ENCODE data around the gene HEPACAM. TPM values are rescaled to one million over a fixed set of nuclear protein-coding genes. Genes with fewer than 3 reads are reported as not detected.
"Not testable (repeated sequence)": the region's sequence is repeated elsewhere in the genome, so short reads cannot be mapped to it uniquely, and the experiment has no call there.

Gene HEPACAM, protein sequence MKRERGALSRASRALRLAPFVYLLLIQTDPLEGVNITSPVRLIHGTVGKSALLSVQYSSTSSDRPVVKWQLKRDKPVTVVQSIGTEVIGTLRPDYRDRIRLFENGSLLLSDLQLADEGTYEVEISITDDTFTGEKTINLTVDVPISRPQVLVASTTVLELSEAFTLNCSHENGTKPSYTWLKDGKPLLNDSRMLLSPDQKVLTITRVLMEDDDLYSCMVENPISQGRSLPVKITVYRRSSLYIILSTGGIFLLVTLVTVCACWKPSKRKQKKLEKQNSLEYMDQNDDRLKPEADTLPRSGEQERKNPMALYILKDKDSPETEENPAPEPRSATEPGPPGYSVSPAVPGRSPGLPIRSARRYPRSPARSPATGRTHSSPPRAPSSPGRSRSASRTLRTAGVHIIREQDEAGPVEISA
- polyA plus RNA-seq (2012; ENCODE audit: low read depth, missing spikeins) = not detected

DNA sequence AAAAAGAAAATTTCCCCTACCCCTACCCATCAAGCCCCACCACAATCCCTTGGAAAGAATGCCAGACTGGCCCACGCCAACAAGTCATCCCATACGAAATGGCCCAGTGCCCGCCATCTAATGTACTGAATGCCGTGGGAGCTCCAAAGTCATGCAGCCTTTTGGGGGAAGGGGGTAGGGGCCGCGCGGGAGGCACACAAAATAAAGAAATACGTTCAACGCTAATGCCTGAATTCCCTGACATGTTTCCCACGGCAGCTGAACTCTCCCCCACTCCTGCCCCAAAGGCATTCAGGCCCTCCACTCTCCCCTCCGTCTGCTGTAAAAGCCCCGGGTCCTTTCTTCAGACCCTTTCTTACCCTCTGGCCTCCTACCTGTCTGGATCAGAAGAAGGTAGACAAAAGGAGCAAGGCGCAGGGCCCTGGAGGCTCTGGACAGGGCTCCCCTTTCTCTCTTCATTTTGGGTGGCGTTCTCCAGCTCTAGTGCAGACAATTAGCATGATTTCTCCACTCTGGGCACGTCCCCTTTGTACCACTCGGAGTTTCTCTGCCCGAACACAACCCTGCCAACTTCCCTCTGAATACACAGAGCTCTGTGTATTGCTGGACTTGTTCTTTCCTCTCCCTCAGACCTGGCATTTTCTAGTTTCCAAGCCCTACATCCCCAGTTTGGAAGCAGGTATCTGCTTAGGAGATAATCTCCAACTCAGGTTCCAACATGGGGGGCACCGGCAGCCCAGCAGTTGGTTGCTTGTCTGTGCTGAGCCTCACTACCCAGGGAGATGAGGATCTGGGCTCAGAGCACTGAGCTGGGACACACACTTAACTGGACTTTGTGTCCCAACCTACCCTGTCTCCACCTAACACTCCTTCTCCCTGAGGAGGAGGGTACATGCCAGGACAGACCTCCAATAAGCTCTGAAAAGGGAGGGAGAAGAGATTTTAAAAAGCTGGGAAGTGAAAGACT is at the start of gene HEPACAM:
Gene HEPACAM (minus strand): TSS at position 500 of the 967 bp plus-strand sequence. CDS start 41 bp downstream, at position 459.
- FAIRE-seq (no peak), DNase-seq (ENCODE audit: insufficient read length, low spot score) (no peak)
- TF ChIP-seq POU2F2 (IDR thresholded peaks at IDR 0.05; ENCODE audit: low read depth, low read length) (no peak), SPI1 (IDR thresholded peaks at IDR 0.05; ENCODE audit: low read depth, low read length) (no peak), POLR2A (IDR thresholded peaks at IDR 0.05; ENCODE audit: low read depth, low read length) (no peak), TAF1 (IDR thresholded peaks at IDR 0.05; ENCODE audit: low read depth, low read length) (no peak), POLR2AphosphoS5 (IDR thresholded peaks at IDR 0.05; ENCODE audit: low read depth, low read length) (no peak), PAX5 (IDR thresholded peaks at IDR 0.05; ENCODE audit: insufficient read depth, low read length, severe bottlenecking) (no peak)

DNA sequence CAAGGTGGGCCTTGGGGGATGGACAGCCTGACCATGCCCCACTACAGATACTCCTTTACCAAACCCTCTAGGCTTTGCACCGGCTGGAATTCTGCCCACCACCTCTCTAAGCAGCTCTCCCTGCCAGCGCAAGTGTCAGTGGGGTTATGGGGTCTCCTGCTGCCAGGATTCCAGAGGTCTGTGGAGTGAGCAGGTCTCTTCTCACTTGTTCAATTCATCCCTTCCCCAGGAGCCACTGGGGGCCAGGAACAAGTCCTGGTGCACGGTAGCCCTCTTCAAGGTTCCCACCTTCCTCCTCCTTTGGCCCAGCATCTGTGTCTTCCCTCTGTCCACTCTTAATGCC is 48.6 kb upstream of the HEPACAM start:
- DNase-seq (ENCODE audit: insufficient read length, low spot score) (no peak), FAIRE-seq (no peak)

DNA sequence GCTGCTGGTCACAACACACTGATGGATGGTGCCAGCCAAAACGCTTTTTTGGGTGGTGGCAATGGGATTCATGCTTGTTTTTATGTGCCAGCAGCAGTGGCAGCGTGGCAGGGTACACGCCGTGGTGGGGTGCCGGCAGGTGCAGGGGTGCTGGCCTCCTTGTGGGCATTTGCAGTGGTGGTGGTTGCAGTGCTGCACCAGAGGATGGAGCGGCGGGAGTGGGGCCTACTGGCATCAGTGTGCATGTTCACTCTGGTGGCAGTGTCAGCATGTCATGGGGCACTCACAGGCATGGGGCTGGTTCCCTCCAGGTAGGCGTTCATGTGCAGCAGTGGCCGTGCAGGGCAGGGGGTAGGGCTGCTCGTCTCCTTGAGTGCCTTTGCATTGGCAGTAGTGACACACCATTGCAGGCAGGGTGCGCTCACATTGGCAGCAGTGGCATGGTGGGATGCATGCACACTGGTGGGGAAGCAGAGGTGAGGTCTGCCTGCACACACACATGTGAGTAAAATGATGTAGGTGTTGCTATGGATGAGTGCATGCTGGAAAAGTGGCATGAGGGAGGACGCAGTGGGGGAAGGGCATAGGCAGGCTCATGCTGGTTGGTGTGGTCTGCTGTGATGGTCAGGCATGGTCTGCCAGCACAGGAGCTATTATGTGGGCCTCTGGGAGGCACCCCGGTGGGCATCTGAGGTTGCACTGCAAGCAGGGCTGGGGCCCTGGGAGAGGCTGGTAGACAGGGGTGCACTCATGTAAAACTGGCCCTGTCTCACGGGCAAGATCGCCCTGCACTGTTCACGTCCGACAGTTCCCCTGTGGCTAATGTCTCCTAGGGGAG is 48.0 kb upstream of the HEPACAM start:
- no peak for DNase-seq (ENCODE audit: insufficient read length, low spot score)
- TF ChIP-seq SPI1 (IDR thresholded peaks at IDR 0.05; ENCODE audit: low read depth, low read length) = no peak
- no peak for TF ChIP-seq TAF1 (IDR thresholded peaks at IDR 0.05; ENCODE audit: low read depth, low read length)
- no peak for TF ChIP-seq PAX5 (IDR thresholded peaks at IDR 0.05; ENCODE audit: insufficient read depth, low read length, severe bottlenecking)
- no peak for TF ChIP-seq POLR2A (IDR thresholded peaks at IDR 0.05; ENCODE audit: low read depth, low read length)
- no peak for TF ChIP-seq POU2F2 (IDR thresholded peaks at IDR 0.05; ENCODE audit: low read depth, low read length)
- TF ChIP-seq POLR2AphosphoS5 (IDR thresholded peaks at IDR 0.05; ENCODE audit: low read depth, low read length) = no peak
- no peak for FAIRE-seq

More for the DNA sequence above, 48.6 kb upstream of the HEPACAM start:
- no peak for TF ChIP-seq POU2F2 (IDR thresholded peaks at IDR 0.05; ENCODE audit: low read depth, low read length)
- no peak for TF ChIP-seq SPI1 (IDR thresholded peaks at IDR 0.05; ENCODE audit: low read depth, low read length)
- TF ChIP-seq TAF1 (IDR thresholded peaks at IDR 0.05; ENCODE audit: low read depth, low read length) = no peak
- no peak for TF ChIP-seq PAX5 (IDR thresholded peaks at IDR 0.05; ENCODE audit: insufficient read depth, low read length, severe bottlenecking)
- TF ChIP-seq POLR2AphosphoS5 (IDR thresholded peaks at IDR 0.05; ENCODE audit: low read depth, low read length) = no peak
- TF ChIP-seq POLR2A (IDR thresholded peaks at IDR 0.05; ENCODE audit: low read depth, low read length) = no peak

DNA sequence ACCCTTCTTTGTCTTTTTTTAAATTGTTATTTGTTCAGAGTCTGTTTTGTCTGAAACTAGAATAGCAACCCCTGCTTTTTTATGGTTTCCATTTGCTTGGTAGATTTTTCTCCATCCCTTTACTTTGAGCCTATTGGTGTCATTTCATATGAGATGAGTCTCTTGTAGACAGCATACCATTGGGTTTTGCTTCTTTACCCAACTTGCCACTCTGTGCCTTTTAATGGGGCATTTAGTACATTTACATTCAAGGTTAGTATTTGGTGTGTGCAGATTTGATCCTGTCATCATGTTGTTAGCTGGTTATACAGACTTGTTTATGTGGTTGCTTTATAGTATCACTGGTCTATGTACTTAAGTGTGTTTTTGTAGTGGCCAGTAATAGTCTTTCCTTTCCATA is 46.2 kb upstream of the HEPACAM start:
- DNase-seq (ENCODE audit: insufficient read length, low spot score) (no peak), FAIRE-seq (no peak)
- TF ChIP-seq TAF1 (IDR thresholded peaks at IDR 0.05; ENCODE audit: low read depth, low read length) = no peak

DNA sequence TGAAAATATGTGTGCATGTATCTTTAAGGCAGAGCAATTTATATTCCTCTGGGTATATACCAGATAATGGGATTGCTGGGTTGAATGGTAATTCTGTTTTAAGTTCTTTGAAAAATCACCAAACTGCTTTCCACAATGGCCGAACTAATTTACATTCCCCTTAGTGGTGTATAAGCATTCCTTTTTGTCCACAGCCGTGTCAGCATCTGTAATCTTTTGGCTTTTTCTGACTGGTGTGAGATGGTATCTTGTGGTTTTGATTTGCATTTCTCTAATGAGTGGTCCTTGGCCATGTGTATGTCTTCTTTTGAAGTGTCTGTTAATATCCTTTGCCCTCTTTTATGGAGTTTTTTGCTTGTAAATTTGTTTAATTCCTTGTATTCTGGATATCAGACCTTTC is 42.5 kb upstream of the HEPACAM start:
- no peak for DNase-seq (ENCODE audit: insufficient read length, low spot score)
- no peak for FAIRE-seq
- TF ChIP-seq POU2F2 (IDR thresholded peaks at IDR 0.05; ENCODE audit: low read depth, low read length) (no peak), POLR2A (IDR thresholded peaks at IDR 0.05; ENCODE audit: low read depth, low read length) (no peak), POLR2AphosphoS5 (IDR thresholded peaks at IDR 0.05; ENCODE audit: low read depth, low read length) (no peak), TAF1 (IDR thresholded peaks at IDR 0.05; ENCODE audit: low read depth, low read length) (no peak), SPI1 (IDR thresholded peaks at IDR 0.05; ENCODE audit: low read depth, low read length) (no peak), PAX5 (IDR thresholded peaks at IDR 0.05; ENCODE audit: insufficient read depth, low read length, severe bottlenecking) (no peak)

DNA sequence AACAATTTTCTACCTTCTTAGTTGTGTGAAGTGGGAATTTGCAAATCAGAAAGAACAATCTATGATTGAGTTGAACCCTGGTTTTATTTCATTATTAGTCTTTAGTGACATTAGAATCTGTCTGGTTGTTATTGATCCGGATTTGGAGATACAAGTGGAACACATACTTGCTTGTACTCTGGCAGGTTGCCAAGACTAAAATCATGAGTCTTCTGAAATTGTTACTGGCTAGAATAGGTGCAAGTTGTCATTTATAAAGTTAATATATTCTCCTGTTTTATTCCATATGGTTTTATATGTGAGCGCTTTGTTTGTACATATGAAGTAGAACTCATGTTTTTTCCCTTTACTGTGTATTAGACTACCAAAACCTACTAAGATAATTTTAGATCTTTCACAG is 41.2 kb upstream of the HEPACAM start:
- FAIRE-seq = no peak
- no peak for DNase-seq (ENCODE audit: insufficient read length, low spot score)
- TF ChIP-seq TAF1 (IDR thresholded peaks at IDR 0.05; ENCODE audit: low read depth, low read length) (no peak), POLR2A (IDR thresholded peaks at IDR 0.05; ENCODE audit: low read depth, low read length) (no peak), PAX5 (IDR thresholded peaks at IDR 0.05; ENCODE audit: insufficient read depth, low read length, severe bottlenecking) (no peak), POU2F2 (IDR thresholded peaks at IDR 0.05; ENCODE audit: low read depth, low read length) (no peak), POLR2AphosphoS5 (IDR thresholded peaks at IDR 0.05; ENCODE audit: low read depth, low read length) (no peak)

DNA sequence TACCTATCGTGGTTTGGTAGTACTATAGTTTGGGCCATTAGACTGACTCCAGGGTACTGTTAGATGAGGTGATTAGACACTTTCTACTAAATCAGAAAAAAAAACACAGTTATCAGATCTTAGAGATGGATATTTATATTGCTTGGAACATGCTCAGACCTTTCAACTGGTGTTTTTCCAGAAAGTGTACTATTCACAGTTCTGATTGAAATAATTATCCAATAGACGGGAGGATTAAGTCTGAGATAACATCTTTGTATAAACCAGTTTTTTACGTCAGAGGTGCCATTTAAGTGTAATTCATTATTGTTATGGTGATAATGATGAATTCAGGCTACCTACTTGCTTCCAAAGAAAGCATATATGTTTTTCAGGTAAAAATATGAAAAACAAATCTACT is 40.7 kb upstream of the HEPACAM start:
- DNase-seq (ENCODE audit: insufficient read length, low spot score) (no peak), FAIRE-seq (no peak)
- no peak for TF ChIP-seq SPI1 (IDR thresholded peaks at IDR 0.05; ENCODE audit: low read depth, low read length)
- no peak for TF ChIP-seq POLR2AphosphoS5 (IDR thresholded peaks at IDR 0.05; ENCODE audit: low read depth, low read length)
- TF ChIP-seq TAF1 (IDR thresholded peaks at IDR 0.05; ENCODE audit: low read depth, low read length) = no peak
- no peak for TF ChIP-seq PAX5 (IDR thresholded peaks at IDR 0.05; ENCODE audit: insufficient read depth, low read length, severe bottlenecking)
- TF ChIP-seq POLR2A (IDR thresholded peaks at IDR 0.05; ENCODE audit: low read depth, low read length) = no peak
- no peak for TF ChIP-seq POU2F2 (IDR thresholded peaks at IDR 0.05; ENCODE audit: low read depth, low read length)

DNA sequence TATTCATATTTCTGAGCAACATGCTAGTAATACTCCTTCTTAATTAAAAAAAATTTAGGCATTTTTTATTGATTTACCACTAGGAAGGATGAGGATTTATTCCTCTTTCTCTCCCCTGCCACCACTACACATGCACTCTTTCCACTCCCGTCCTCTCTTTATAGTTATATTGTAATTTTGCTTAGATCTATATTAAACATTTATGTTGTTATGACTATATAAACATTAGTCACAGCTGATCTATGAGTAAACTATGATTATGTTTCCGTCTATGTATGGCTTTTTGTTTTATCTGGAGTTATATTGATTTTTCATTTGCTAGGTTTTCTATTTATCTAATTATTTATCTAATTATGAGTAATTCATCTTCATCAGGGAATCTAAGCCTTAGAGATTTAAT is 36.0 kb upstream of the HEPACAM start:
- TF ChIP-seq POU2F2 (IDR thresholded peaks at IDR 0.05; ENCODE audit: low read depth, low read length) (no peak), SPI1 (IDR thresholded peaks at IDR 0.05; ENCODE audit: low read depth, low read length) (no peak), TAF1 (IDR thresholded peaks at IDR 0.05; ENCODE audit: low read depth, low read length) (no peak)
- FAIRE-seq (no peak), DNase-seq (ENCODE audit: insufficient read length, low spot score) (no peak)

DNA sequence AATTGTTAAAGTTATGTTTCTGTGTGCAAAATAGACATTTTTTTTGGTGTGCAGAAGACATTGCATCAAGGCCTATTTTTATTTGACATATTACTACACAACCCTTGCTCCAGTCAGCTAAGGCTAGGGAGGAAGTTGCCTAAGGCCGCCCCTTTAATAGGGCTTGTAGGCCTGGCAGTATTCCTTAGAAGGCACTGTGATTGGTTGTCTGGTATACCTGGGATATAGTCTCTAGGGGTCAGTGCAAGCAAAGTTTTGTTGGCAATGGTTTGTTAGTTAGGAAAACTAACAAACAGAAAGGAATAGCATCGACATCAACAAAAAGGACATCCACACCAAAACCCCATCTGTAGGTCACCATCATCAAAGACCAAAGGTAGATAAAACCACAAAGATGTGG is 35.1 kb upstream of the HEPACAM start:
- FAIRE-seq (no peak), DNase-seq (ENCODE audit: insufficient read length, low spot score) (no peak)
- TF ChIP-seq PAX5 (IDR thresholded peaks at IDR 0.05; ENCODE audit: insufficient read depth, low read length, severe bottlenecking) (no peak), POLR2AphosphoS5 (IDR thresholded peaks at IDR 0.05; ENCODE audit: low read depth, low read length) (no peak), SPI1 (IDR thresholded peaks at IDR 0.05; ENCODE audit: low read depth, low read length) (no peak), TAF1 (IDR thresholded peaks at IDR 0.05; ENCODE audit: low read depth, low read length) (no peak), POLR2A (IDR thresholded peaks at IDR 0.05; ENCODE audit: low read depth, low read length) (no peak), POU2F2 (IDR thresholded peaks at IDR 0.05; ENCODE audit: low read depth, low read length) (no peak)

DNA sequence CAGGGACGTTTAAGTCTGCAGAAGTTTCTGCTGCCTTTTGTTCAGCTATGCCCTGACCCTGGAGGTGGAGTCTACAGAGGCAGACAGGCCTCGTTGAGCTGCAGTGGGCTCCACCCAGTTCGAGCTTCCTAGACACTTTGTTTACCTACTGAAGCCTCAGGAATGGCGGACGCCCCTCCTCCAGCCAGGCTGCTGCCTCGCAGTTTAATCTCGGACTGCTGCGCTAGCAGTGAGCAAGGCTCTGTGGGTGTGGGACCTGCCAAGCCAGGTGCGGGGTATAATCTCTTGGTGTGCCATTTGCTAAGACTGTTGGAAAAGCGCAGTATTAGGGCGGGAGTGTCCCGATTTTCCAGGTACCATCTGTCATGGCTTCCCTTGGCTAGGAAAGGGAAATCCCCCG is 32.4 kb upstream of the HEPACAM start:
- not testable (repeated sequence) for FAIRE-seq; DNase-seq (ENCODE audit: insufficient read length, low spot score)

Data from GM12891 (cell line).